RWPE1 (cell line): Measurements from ENCODE around the gene FEZ2.

ENCODE experiments used
- CTCF ChIA-PET: fragments of 350-600 bp; sonication (Branson Sonifier 250); formaldehyde crosslinking; extraction: SDS; loops from one replicate; lab custom pipeline; 2021; lab: Yijun Ruan, JAX
- POLR2A ChIA-PET: fragments of 400-600 bp; formaldehyde crosslinking; extraction: SDS; loops from one replicate; lab custom pipeline; 2020; ENCODE audit warnings: antibody characterized with exemption; ENCODE audit not compliant: low non-redundant PET; lab: Yijun Ruan, JAX
- DNase-seq: peaks from one replicate; pipeline ENCODE4 v3.0.0; 2012; ENCODE audit warnings: low spot score
- H3K27ac ChIP-seq: fragments of 450-650 bp; 2 replicates; pipeline ENCODE4 v1.5.1; 2017
- TF ChIP-seq, protein P1 (sequence below): fragments of 450-650 bp; conservative IDR thresholded peaks from 2 replicates; pipeline ENCODE4 v1.5.1; 2017; ENCODE audit warnings: low read depth, mild to moderate bottlenecking

Gene FEZ2

GRCh38 chr2:36582951-36583350, 15.0 kb downstream of the FEZ2 start:
- H3K27ac ChIP-seq: no peak overlapping the region
- DNase-seq: no peak
- CTCF ChIA-PET: no interaction called here
- POLR2A ChIA-PET: no interaction called here
- TF ChIP-seq, protein P1, sequence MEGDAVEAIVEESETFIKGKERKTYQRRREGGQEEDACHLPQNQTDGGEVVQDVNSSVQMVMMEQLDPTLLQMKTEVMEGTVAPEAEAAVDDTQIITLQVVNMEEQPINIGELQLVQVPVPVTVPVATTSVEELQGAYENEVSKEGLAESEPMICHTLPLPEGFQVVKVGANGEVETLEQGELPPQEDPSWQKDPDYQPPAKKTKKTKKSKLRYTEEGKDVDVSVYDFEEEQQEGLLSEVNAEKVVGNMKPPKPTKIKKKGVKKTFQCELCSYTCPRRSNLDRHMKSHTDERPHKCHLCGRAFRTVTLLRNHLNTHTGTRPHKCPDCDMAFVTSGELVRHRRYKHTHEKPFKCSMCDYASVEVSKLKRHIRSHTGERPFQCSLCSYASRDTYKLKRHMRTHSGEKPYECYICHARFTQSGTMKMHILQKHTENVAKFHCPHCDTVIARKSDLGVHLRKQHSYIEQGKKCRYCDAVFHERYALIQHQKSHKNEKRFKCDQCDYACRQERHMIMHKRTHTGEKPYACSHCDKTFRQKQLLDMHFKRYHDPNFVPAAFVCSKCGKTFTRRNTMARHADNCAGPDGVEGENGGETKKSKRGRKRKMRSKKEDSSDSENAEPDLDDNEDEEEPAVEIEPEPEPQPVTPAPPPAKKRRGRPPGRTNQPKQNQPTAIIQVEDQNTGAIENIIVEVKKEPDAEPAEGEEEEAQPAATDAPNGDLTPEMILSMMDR: no peak

GRCh38 chr2:36582538-36582937, 15.4 kb downstream of the FEZ2 start:
- DNase-seq: no peak
- POLR2A ChIA-PET: no interaction called here
- H3K27ac ChIP-seq: no peak overlapping the region
- CTCF ChIA-PET: no interaction called here
- TF ChIP-seq, protein P1: no peak

GRCh38 chr2:36579297-36579664, 18.7 kb downstream of the FEZ2 start:
- ChIA-PET CTCF (no interaction called here), POLR2A (no interaction called here)
- no peak overlapping the region for H3K27ac ChIP-seq
- TF ChIP-seq, protein P1: no peak
- DNase-seq: no peak

- no peak overlapping the region for H3K27ac ChIP-seq
- CTCF ChIA-PET: interaction anchor here (0.6 to 0.7 kb wide), 2 partner anchors 45 to 73 kb away, joined by 3 read pairs; no protein-coding TSS in a partner anchor
- TF ChIP-seq, protein P1: no peak
Measured at GRCh38 chr2:36578343-36579296, 19.3 kb downstream of the FEZ2 start.

DNA sequence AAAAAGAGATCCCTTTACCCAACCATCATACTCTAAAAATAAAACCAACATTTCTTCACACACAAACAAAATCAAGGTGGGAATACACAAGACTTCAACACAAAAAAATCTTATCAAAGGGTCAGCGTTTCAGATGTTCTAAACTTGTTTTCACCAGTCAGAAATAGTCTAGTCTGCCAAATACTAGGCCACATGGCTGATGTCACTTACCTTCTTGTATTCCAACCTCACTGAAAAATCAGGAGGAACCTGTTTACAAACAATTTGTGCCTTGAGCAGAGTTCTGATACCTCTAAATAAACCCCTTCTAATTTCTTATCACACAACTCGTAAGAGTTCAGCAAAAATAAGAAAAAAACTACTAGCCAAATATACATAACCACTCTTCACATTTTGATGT, 20.1 kb downstream of the FEZ2 start:
- TF ChIP-seq, protein P1: no peak
- no peak for DNase-seq
- ChIA-PET CTCF (interaction anchor here (0.7 kb wide), 1 partner anchor 45 kb away, joined by 3 read pairs; no protein-coding TSS in a partner anchor), POLR2A (no interaction called here)
- no peak overlapping the region for H3K27ac ChIP-seq

More at GRCh38 chr2:36578343-36579296, 19.3 kb downstream of the FEZ2 start:
- peak; percentile 50 for DNase-seq
- POLR2A ChIA-PET: no interaction called here

DNA sequence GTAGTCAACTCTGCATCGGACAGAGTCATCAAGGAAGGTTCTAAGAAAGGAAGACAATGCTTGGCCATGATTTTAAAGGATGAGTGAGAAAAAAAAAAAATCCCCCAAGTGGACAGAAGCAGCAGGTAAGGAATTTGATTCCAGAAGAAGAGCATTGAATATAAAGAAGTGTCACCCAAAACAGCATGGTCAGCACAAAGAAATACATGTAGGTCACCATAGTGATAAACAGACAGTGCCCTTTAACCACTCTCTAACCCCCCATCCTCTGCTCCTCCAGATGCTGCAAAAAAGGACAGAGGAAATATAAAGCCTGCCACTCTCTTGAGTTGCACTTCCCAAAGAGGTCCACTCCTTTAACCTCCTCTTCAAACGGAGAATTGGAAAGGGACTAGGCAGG, 23.4 kb downstream of the FEZ2 start:
- no peak overlapping the region for H3K27ac ChIP-seq
- ChIA-PET POLR2A (no interaction called here), CTCF (no interaction called here)
- DNase-seq: no peak
- TF ChIP-seq, protein P1: no peak
